ENCODE results near the gene STYX.

DNA sequence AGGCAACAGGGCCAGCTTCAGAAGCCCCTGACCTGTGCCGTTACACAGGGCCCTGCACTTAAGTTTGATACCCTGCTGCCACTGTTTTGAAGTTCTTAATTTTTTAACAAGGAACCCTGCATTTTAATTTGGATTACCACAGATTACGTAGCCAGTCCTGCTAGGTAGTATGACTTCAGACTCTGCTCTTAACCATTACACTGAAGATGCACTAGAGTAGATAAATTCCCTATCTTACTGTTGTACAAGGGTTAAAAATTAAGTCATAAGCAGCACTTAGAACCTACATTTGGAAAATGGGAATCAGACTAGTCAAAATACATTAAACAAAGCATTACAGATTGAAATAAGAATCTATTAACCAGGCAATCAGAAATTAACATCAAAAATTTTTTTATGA lies 59.2 kb downstream of the STYX start:
- TF ChIP-seq POLR2A (IDR thresholded peaks at IDR 0.05; ENCODE audit: low read length) (no peak), GATA1 (IDR thresholded peaks at IDR 0.05; ENCODE audit: low read depth, low read length) (no peak)
